GDM1 (cell line): ENCODE results near the gene DBN1.

Source experiments
- DNase-seq: peaks from one replicate; lab custom pipeline; 2025; lab: John Stamatoyannopoulos, UW

The DBN1 gene

DNA sequence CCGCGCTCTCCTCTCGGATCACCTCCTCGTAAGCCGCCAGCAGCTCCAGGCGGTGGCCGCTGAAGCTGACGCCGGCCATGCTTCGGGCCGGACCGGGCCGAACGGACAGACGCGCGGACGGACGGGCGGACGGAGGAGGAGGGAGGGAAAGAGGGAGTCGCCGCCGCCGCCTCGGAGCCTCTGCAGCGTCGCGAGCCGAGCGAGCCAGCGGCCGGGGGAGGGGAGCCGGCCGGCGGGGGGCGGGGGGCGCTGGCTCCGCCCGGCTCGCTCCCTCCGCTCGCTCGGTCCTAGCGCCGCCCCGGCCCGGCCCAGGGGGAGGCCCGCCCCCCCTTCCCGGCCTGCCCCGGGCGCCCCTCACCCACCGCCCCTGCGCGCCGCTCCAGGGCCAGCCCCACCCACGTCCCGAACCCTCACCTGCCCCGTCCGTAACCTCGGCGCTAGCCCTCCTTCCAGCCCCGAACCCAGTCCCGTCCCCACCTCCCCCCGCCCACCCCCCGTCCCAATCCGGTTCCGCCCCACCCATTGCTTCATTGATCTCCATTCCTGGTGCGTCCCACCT, at the start of gene DBN1:
TSS of gene DBN1 (minus strand) at position 192 of the 559 bp plus-strand sequence. CDS start at position 79, 113 bp downstream.
- peak; percentile 33 for DNase-seq

GRCh38 chr5:177520916-177521513, 47.6 kb upstream of the DBN1 start:
- no peak for DNase-seq

DNA sequence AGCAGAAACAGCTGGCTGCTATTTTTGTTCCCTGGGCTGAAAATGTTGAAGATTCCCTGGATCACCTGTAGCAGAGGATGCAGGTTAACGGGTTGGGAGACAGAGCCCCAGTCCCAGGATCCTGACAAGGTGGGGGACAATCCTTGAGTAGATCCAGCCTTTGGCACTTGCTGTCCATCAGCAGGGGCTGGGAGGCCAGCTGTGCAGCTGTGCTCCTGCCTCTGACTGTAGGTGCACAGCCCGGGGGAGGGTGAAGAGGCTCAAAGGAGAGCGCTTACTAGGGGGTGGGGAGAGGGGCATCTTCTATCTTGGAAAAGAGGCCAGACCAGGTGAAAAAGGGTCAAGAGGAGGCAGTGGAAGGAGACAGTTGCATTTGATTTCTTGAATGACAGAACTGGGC, 46.8 kb upstream of the DBN1 start:
- DNase-seq = no peak

GRCh38 chr5:177519463-177520235, 46.2 kb upstream of the DBN1 start:
- DNase-seq = no peak

DNA sequence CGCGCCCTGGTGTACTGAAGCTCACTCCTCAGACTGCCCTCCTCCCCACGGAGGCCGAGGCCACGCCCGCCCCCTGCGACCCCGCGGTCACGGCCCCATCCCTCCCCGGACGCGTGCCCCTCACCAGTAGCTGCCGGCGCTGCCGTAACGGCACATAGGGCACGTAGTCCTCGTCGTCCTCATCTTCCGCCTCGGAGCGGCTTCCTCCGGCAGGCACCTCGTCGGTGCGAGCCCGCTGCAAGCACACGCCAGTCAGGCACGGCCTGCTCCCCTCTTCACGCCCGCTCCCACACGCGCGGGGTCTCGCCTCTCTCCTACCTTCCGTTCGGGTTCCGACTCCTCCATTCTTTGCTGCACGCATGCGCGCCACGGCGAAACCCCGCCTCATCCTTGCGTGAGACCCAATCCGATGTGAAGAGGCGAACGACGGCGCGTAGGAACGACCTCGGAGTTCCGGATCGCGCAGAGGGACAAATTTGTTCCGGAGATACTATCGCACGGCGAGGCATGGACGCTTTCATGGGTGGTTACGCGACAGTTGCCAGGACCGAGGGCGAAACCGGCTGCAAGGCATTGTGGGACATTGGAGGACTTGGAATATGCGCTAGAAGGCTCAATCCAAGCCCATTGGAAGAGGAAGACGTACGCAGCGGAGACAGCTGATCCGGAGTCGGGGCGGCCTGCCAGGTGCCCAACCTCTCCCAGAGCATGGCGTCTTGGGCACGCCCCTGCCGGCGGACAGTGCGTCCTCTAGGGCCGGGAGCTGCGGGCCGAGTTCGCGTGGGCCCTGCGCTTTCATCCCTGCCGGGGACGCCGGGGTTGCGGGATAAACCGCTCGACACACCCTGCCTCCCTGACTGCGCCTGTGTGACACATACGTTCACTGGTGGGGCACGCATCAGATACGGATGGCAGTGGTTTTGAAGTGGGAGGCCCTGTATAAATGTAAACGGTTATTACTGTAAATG, 43.5 kb upstream of the DBN1 start, which contains the start of gene DDX41:
TSS of gene DDX41 (minus strand) at position 361 of the 968 bp plus-strand sequence. CDS start at position 345, 16 bp downstream.
- peak; percentile 97 for DNase-seq

GRCh38 chr5:177515580-177515979, 42.1 kb upstream of the DBN1 start:
- DNase-seq = no peak

GRCh38 chr5:177514541-177514940, 41.1 kb upstream of the DBN1 start:
- DNase-seq = no peak

DNA sequence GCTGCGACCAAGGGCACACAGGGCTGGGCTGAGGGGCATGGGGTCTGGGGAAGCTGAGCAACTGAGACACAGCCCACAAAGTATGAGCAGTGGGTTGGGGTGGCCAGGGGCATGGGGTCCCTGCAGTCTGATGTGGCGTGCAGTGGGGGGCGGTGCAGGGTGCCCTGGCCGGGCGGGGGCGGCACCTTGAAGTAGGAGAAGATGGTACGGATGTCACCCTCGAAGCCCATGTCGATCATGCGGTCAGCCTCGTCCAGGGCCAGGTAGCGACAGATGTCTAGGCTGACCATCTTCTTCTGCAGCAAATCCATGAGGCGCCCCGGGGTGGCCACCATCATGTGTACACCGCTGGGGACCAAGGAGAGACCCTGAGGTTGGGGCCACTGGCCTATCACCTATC, 40.1 kb upstream of the DBN1 start:
- DNase-seq = no peak

- no peak for DNase-seq
Observed at GRCh38 chr5:177512736-177513380, 39.4 kb upstream of the DBN1 start.

DNA sequence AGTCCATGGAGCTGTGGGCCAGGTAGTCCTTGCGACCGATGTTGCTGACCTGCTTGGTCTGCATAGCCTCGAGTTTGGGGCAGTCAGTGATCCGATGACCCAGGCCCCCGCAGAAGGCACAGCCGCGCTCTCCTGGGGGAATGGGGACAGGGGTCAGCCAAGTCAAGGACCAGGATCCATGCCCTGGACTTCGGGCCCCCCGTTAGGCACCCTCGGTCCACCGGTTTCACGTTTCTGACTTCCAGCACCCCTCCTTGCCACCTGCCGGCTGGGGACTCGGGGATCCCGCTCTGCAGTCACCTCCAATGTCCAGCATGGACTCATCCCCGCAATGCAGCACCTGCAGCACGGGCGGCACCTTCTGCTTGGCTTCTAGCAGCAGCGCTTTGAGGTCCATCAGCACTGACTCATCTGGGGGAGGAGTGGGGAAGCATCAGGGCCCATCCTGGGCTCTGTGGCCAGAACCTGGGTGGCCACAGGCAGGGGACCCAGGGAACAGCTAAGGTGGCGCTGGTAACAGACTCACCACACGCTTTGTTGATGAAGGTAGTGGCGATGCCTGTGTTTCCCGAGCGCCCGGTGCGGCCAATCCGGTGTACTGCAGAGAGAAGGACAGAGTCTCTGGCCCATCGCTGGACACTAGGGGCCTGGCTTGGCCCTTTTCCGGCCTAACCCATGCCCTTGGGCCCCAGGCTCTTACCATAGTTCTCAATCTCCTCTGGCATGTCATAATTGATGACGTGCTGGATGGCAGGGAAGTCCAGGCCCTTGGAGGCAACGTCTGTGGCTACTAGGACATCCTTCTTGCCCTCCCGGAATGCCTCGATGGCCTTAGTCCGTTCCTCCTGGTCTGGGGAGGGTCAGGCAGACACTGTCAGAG, 38.6 kb upstream of the DBN1 start:
- no peak for DNase-seq

DNA sequence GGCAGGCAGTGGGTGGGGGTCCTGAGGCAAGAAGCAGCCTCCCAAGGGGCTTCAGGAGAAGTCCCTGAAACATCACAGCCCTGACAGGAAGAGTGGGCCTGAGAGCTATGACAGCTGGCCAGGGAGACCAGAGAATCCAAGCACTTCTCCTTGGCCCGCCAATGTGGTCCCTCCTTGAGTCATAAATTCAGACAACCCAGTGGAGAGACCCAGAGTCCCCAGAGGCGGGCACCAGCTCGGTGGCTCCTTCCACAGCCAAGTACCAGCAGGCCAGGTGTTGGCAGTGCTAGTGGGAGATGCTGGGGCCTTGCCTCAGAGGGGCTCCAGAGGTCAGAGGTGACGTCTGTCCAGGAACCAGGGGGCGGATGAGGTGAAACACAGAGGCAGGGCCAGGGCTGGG, 37.7 kb upstream of the DBN1 start:
- DNase-seq = no peak

GRCh38 chr5:177510567-177511053, 37.2 kb upstream of the DBN1 start:
- no peak for DNase-seq

DNA sequence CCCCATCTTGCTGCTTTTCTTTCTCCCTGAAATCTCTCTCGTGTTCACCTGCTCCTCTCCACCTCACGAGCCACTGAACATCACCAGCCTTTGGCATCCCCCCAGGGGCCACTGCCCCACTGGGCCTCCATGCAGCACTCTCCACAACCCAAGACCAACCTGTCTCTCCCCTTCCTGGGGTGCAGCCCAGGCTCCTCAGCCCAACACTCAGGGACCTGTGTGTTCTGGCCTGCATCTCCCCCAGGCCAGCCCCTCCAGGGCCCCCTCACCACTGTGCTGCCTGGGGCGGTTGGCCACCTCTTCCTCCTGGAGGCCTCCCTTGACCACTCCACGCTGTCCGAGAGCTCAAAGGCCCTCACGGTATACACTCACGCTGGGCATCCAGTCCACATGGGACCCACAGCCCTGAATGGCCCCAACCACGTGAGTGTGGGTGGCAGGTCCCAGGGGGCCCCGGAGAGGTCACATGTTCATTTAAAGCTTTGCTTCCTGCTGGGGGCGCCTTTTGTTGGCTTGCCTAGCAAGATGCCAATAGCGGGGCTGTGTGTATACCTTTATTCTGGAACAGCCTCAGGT, 36.6 kb upstream of the DBN1 start:
- no peak for DNase-seq

DNA sequence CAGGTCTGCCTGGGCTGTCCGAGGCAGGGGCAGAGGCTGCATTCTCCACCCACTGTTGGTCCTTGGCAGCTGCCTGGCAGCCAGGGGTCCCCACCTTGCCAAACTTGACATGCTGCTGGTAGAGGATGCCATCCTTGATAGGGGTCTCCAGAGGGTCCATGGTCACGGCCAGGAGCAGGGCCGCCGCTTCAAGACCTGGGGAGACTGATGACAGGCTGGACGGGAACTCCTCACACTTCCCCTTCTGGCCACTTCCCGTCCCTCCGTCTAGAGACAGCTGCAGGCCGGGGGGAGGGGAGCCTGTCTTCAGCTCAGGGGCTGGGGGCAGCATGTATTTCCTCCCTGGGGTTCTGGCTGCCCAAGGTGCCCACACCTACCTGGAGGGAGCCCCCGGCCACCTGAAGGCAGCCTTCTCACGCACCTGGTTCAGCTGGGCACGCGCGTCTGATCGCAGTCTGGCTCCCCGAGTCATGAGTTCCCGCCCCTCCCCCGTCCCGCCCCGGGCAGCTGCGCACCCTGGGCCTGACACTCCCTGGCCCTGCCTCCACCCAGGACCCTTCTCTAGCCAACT, 36.0 kb upstream of the DBN1 start, which contains the start of gene DOK3:
TSS of gene DOK3 (minus strand) at position 446 of the 571 bp plus-strand sequence. CDS start at position 160, 286 bp downstream.
- no peak for DNase-seq

GRCh38 chr5:177508837-177509236, 35.4 kb upstream of the DBN1 start:
- DNase-seq = peak; percentile 79

DNA sequence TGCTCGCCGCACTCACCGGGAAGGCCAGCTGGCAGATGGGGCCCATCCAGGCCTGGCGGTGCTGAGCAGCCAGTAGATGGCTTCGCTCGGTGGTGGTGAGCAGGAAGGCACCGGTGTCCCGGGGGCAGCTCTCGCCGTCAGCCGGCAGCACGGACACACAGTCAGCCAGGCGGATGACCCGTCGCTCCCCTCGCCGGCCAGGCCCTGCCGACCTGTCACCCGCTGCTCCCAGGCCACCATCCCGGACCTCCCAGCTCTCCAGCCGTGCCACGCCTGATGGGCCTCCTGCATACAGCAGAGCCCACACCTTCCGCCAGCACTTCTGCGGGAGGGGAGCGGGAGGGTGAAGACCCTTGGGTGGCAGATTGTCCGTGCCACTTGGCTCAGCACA, 34.8 kb upstream of the DBN1 start:
- DNase-seq = no peak

- DNase-seq = no peak
Observed at GRCh38 chr5:177507596-177508220, 34.3 kb upstream of the DBN1 start.

GRCh38 chr5:177507165-177507564, 33.7 kb upstream of the DBN1 start:
- no peak for DNase-seq

GRCh38 chr5:177505075-177505474, 31.6 kb upstream of the DBN1 start:
- no peak for DNase-seq
